HAP-1 (cell line): ENCODE measurements around the gene MUCL3.

Source experiments
- DNase-seq, 2 experiments: peaks; one replicate each; pipeline ENCODE4 v3.0.0-alpha.2; 2016 to 2020; ENCODE audit warnings: low spot score in 2 of 2
- H3K27me3 ChIP-seq: fragments of 250-450 bp; sonication (Bioruptor Pico); 2 replicates; pipeline ENCODE4 v1.5.1; 2020; ENCODE audit warnings: low read depth, mild to moderate bottlenecking, moderate library complexity
- H3K36me3 ChIP-seq: fragments of 250-450 bp; sonication (Bioruptor Pico); replicated peaks from 2 replicates; pipeline ENCODE4 v1.5.1; 2020; ENCODE audit warnings: mild to moderate bottlenecking
- H3K4me1 ChIP-seq: fragments of 250-450 bp; sonication (Bioruptor Pico); 2 replicates; pipeline ENCODE4 v1.5.1; 2020; ENCODE audit warnings: mild to moderate bottlenecking
- H3K4me3 ChIP-seq: fragments of 250-450 bp; sonication (Bioruptor Pico); 2 replicates; pipeline ENCODE4 v1.5.1; 2020; ENCODE audit warnings: mild to moderate bottlenecking, moderate library complexity
- H3K9me3 ChIP-seq: fragments of 250-450 bp; sonication (Bioruptor Pico); 2 replicates; pipeline ENCODE4 v1.5.1; 2020; ENCODE audit warnings: mild to moderate bottlenecking, moderate library complexity
- in situ Hi-C: fragments of 300-500 bp; cut with MboI; formaldehyde crosslinking; loops from 3 replicates; pipeline ENCODE4 v1.14.3; 2020; ENCODE audit warnings: low sequenced_read_pairs, inconsistent platforms, mixed read lengths

The MUCL3 gene

DNA sequence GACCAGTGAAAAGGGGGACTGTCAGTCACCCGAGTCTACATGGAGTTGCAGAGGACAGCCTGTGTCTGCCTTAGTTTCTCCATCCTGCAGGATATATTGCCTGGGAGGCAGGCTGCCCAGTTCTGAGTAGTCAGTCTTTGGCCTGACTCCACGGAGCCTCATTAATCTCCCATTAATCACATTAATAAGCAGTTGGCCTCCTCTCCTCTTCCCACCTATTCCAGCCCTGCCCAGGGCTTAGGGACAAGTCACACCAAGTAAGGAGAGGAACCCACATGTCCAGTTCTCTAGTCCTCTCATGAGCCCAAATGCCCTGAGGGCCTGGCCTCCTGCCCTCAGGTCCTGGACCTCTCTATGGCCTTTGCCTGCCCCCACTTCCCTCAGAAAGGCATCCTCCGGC lies 1.3 kb upstream of the MUCL3 start:
- Histone ChIP-seq H3K4me1 (peaks cover 7% of the 10 kb centered on the region), H3K27me3 (no peaks in the 10 kb centered on the region), H3K4me3 (no peak overlapping the region), H3K36me3 (no peaks in the 10 kb centered on the region), H3K9me3 (no peaks in the 10 kb centered on the region)
- in situ Hi-C loops, result no loop called here
- no peak for DNase-seq

DNA sequence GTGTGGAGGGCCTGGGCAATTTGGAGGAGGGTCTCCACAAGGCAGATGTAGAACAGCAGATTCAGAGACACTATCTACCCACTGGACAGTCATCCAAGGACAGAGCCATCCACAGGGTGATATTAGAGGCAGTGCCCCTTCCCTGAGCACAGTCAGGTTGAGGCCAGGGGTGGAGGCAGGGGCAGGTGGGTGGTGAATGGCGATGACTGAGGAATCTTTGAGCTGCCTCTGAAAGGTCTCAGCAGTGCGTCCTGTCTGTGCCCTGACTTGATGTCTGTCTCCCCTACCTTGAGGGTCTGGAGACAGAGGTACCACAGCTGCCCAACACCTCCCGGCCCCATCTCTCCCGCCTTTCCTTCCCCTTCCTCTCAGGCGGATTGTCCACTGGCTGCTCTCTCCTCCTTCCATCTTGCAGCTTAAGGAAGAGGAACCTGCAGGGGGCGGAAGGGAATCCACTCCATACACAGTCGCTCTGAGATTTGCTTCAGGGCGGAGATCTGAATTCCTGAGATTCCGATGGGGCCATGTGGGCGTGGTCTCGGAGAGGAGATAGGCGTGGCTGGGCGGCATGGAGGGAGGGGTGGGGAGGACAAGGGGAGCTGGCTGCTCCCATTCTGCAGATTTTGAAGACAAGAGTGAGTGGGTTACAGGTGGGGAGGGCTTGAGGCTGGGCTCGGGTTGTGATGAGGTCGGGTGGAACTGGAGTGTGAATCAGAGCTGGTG lies 1.7 kb downstream of the MUCL3 start:
- in situ Hi-C loops, result no loop called here

DNA sequence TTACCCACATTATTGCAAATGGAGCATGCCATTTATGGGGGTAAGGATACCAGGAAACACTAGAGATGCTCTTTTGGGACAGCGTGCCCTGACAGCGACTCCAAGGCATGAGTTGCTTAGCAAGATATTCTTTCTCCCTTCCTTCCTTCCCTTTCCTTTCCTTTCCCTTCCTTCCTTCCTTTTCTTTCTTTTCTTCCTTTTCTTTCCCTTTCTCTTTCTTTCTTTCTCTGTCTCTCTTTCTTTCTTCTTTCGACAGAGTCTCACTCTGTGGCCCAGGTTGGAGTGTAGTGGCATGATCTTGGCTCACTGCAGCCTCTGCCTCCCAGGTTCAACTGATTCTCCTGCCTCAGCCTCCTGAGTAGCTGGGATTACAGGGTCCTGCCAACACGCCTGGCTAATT lies 3.3 kb downstream of the MUCL3 start:
- in situ Hi-C loops, result no loop called here

More for the DNA sequence above, 1.7 kb downstream of the MUCL3 start:
- H3K27me3 ChIP-seq, result no peaks in the 10 kb centered on the region; the same call in 1 of the 2 replicates
- peak; percentile 92 to 96 for DNase-seq
- no peaks in the 10 kb centered on the region for H3K36me3 ChIP-seq
- peaks cover 7% of the 10 kb centered on the region for H3K4me1 ChIP-seq
- H3K4me3 ChIP-seq, result no peak overlapping the region
- H3K9me3 ChIP-seq, result no peaks in the 10 kb centered on the region

DNA sequence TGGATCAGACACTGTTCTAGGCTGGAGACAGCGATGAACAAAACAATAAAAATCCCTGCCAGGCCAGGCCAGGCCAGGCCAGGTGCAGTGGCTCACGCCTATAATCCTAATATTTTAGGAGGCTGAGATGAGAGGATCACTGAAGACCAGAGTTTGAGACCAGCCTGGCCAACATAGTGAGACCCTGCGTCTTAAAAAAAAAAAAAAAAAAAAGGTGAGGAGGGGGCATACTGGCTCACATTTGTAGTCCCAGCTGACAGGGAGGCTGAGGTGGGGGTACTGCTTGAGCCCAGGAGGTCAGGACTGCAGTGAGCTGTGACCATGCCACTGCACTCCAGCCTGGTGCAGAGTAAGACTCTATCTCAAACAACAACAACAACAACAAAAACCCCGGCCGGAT lies 4.5 kb downstream of the MUCL3 start:
- Histone ChIP-seq H3K4me1 (peaks cover 7% of the 10 kb centered on the region), H3K27me3 (no peaks in the 10 kb centered on the region; the same call in 1 of the 2 replicates), H3K9me3 (no peaks in the 10 kb centered on the region), H3K36me3 (no peaks in the 10 kb centered on the region), H3K4me3 (no peak overlapping the region)
- in situ Hi-C loops, result no loop called here
- DNase-seq, result no peak

More for the DNA sequence above, 3.3 kb downstream of the MUCL3 start:
- H3K4me3 ChIP-seq, result no peak overlapping the region
- no peaks in the 10 kb centered on the region for H3K9me3 ChIP-seq
- no peaks in the 10 kb centered on the region; the same call in 1 of the 2 replicates for H3K27me3 ChIP-seq
- no peaks in the 10 kb centered on the region for H3K36me3 ChIP-seq
- H3K4me1 ChIP-seq, result peaks cover 7% of the 10 kb centered on the region
- no peak for DNase-seq

DNA sequence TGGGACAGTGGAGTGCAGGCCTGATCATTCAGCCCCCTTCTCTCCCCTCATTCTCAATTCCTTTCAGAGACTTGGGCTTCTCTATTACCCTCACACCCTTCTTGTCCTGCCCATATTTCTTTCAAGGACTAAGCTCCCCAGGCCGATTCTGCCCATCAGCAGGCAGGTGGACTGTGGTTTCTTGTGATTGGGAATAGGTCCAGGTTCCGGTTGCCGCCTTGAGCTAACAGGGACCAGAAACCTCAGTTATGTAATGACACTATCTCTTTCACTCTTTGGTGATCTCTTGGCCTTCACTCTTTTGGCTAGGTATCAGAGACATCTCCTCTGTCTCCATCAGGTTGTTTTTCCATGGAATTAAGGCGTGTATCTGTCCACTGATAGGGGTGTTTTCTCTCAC lies 6.5 kb downstream of the MUCL3 start:
- no peak for DNase-seq
- Histone ChIP-seq H3K4me1 (peaks cover 6% of the 10 kb centered on the region), H3K27me3 (no peaks in the 10 kb centered on the region; the same call in 1 of the 2 replicates), H3K36me3 (no peaks in the 10 kb centered on the region), H3K4me3 (no peak overlapping the region), H3K9me3 (no peaks in the 10 kb centered on the region)
- in situ Hi-C loops, result no loop called here

DNA sequence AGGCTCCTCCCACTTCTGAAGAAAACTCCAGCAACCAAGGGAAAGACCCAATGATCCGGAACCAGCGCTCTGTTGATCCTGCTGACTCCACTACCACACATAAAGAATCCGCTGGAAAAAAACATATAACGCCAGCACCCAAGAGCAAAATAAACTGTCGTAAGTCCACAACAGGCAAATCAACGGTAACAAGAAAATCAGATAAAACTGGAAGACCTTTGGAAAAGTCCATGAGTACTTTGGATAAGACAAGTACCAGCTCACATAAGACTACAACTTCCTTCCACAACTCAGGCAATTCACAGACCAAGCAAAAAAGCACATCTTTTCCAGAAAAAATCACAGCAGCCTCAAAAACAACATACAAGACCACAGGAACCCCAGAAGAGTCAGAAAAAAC lies 8.0 kb downstream of the MUCL3 start:
- Histone ChIP-seq H3K4me3 (no peak overlapping the region), H3K4me1 (no peaks in the 10 kb centered on the region), H3K36me3 (no peaks in the 10 kb centered on the region), H3K9me3 (no peaks in the 10 kb centered on the region), H3K27me3 (no peaks in the 10 kb centered on the region; the same call in 1 of the 2 replicates)
- DNase-seq, result no peak
- in situ Hi-C loops, result no loop called here

DNA sequence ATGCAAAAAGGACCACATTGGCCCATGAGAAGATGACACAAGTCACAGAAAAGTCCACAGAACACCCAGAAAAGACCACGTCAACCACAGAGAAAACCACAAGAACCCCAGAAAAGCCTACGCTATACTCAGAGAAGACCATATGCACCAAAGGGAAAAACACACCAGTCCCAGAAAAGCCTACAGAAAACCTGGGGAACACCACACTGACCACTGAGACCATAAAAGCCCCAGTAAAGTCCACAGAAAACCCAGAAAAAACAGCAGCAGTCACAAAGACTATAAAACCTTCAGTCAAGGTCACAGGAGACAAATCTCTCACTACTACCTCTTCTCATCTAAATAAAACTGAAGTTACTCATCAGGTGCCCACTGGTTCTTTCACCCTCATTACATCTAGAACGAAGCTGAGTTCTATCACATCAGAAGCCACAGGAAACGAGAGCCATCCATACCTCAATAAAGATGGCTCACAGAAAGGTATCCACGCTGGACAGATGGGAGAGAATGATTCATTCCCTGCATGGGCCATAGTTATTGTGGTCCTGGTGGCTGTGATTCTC lies 11.2 kb downstream of the MUCL3 start:
- DNase-seq, result no peak
- in situ Hi-C loops, result no loop called here
- Histone ChIP-seq H3K27me3 (no peaks in the 10 kb centered on the region; the same call in 1 of the 2 replicates), H3K4me1 (peaks cover 9% of the 10 kb centered on the region), H3K4me3 (no peak overlapping the region), H3K36me3 (no peaks in the 10 kb centered on the region), H3K9me3 (no peaks in the 10 kb centered on the region)

DNA sequence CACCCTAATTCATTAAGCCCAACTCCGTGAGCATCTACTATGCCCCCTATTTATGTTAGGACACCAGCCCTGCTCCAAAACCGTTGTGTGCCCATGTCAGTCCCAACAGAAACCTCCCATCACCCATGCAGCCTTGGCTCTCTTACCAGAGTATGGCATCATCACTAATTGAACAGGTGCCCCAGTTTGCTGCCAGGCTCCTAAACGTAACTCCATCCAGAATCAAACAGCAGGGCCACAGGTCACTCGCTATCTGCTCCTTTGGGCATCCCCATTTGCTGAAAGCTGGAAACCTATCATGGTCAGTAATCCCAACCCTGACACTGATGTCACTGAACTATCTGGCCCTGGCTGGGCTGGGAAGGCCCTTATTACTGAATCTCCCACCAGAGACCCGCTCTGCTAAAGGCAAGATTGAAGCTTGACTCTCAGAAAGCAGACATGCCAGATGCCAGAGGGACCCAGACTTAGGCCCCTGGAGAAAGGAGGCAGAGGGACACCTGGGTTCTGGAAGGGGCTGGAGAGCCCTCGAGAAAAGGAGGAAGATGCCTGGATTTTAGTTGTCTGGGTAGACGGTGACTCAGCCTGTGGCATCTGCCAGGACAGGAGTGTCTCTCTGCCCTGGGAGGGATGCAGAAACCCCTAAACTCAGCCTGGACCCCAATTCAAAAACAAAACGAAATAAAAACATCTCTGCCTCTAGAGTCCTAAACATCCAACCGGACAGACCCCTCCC lies 14.0 kb downstream of the MUCL3 start:
- Histone ChIP-seq H3K9me3 (no peaks in the 10 kb centered on the region), H3K4me3 (peak overlapping the region; percentile 22), H3K36me3 (no peaks in the 10 kb centered on the region), H3K27me3 (0 out of 2 replicates have a peak, but pooled peaks cover 2% of the 10 kb centered on the region), H3K4me1 (peaks cover 9% of the 10 kb centered on the region)
- in situ Hi-C loops, result no loop called here
- DNase-seq, result no peak

DNA sequence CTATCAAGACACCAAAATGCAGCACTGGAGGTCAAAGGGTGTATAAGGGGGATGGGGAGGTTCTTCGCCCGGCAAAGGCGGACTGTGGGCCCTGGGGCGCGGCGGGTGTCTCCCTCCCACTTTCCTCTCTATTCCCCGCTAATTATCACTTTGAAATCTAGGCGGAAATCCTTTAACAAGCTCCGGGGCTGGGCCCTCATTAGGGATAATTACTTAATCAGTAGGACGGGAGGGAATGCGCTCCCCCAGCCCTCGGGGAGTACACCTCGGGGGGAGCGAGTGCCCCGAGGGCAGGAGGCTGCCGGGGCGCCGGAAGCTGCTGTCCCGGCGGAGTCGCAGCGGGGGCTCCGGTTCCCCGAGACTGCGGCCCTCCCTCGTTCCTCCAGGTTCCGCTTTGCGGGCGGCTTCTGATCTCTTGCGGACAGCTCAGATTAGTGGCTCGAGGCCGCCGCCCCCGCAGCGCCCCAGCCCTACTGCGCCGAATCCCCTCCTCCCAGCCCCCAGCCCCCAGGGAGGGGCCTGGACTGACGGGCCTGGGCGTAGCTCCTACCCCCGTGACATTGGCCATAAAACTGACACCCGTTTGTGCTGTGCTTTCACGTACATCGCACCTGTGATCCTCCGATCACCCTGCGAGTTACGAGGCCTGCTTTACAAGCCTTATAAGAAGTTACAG lies 14.7 kb downstream of the MUCL3 start:
- 0 out of 2 replicates have a peak, but pooled peaks cover 2% of the 10 kb centered on the region for H3K27me3 ChIP-seq
- H3K36me3 ChIP-seq, result no peaks in the 10 kb centered on the region
- in situ Hi-C loops, result no loop called here
- peak overlapping the region; percentile 22 for H3K4me3 ChIP-seq
- H3K4me1 ChIP-seq, result peaks cover 9% of the 10 kb centered on the region
- H3K9me3 ChIP-seq, result no peaks in the 10 kb centered on the region
- peak in 1 of 2 experiments; percentile 72 for DNase-seq

DNA sequence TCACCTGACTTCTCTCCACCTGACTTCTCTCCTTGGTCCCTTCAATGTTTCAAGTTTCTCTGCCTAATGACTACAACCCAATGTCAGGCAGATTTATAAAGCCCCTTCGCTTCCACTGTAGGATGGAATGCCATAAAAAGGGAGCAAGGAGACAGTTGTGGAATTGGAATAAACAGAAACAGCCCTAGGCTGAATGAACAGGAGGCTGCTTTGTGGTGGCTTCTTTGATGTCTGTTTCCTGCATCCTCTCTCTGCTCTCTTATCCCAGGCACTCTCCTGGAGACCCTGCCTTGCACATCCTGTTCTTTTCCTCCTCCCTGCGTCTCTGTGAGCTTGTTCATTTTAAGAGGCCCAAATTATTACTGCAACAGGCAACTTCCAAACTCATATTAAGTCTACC lies 16.9 kb downstream of the MUCL3 start:
- no peak for DNase-seq
- H3K4me3 ChIP-seq, result no peak overlapping the region
- H3K36me3 ChIP-seq, result no peaks in the 10 kb centered on the region
- no peaks in the 10 kb centered on the region for H3K9me3 ChIP-seq
- H3K27me3 ChIP-seq, result 0 out of 2 replicates have a peak, but pooled peaks cover 2% of the 10 kb centered on the region
- in situ Hi-C loops, result no loop called here
- peaks cover 9% of the 10 kb centered on the region for H3K4me1 ChIP-seq

DNA sequence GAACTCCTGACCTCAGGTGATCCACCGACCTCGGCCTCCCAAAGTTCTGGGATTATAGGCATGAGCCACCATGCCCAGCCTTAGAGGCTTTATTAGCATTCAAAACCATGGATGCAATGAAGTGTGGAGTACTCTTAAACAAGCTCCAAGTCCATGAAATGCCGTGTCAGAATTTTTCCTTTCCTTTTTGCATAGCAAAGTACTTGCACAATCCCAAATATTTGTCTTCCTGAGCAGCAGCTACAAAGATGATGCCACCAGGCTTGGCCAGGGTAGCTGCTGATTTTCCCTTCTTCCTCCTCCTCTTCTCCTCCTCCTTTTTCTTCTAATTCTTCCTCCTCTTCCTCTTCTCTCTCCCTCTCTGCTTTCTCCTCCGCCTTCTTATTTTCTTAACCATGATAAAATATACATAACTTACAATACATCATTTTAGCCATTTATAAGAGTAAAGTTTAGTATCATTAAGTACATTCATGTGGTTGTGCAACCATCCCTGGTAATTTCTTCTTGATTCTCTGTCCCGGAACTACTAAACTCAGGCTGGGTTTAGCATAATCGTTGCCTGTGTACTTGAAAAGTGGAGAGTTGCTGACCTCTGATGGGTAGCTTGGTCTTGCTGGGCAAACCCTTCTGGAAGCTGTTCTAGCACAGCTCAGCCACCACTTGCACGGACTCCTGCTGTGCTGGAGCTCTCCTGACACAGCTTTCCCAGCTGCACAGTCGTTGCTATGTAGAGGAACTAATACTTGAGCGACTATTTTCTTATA lies 20.3 kb downstream of the MUCL3 start:
- Histone ChIP-seq H3K4me3 (no peak overlapping the region), H3K9me3 (no peaks in the 10 kb centered on the region), H3K4me1 (peaks cover under 1% of the 10 kb centered on the region; the same call in 1 of the 2 replicates), H3K27me3 (0 out of 2 replicates have a peak, but pooled peaks cover 2% of the 10 kb centered on the region), H3K36me3 (no peaks in the 10 kb centered on the region)
- in situ Hi-C loops, result no loop called here
- no peak for DNase-seq

DNA sequence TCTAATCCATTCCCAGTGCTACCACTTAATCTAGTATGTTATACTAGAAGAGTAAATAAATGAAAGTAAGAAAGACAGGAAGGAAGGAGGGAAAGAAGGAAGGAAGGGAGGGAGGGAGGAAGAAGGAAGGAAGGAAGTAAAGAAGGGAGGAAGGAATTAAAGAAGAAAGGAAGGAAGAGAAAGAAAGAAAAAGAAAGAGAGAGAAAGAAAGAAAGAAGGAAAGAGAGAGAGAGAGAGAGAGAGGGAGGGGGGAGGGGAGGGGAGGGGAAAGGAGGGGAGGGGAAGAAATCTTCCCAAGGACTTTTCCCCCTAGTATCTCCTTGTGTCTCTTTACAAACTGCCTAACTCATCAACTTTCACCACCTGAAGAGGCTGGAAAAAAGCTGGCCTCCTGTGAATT lies 21.9 kb downstream of the MUCL3 start:
- no peak overlapping the region for H3K4me3 ChIP-seq
- in situ Hi-C loops, result no loop called here
- H3K36me3 ChIP-seq, result no peaks in the 10 kb centered on the region
- no peak for DNase-seq
- H3K9me3 ChIP-seq, result no peaks in the 10 kb centered on the region
- no peaks in the 10 kb centered on the region for H3K4me1 ChIP-seq
- H3K27me3 ChIP-seq, result 0 out of 2 replicates have a peak, but pooled peaks cover 2% of the 10 kb centered on the region

DNA sequence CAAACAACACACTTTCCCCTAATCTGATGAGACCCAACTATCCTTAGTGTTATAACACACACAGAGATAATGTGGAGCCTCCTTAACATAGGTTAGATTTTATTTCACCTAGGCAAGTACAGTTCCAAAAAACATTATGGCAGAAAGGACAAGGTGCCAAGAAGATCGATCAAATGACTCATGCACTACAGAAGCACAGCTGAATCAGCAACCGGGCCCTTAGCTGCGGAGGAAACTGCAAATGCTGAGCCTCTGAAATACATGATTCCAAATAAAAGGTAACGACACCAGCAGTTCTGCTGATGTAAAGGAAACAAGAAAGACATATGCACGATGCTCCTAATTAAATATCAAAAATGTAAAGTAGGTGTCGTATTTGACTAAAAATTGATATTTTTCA lies 22.9 kb downstream of the MUCL3 start:
- Histone ChIP-seq H3K27me3 (0 out of 2 replicates have a peak, but pooled peaks cover 2% of the 10 kb centered on the region), H3K9me3 (no peaks in the 10 kb centered on the region), H3K4me3 (no peak overlapping the region), H3K4me1 (no peaks in the 10 kb centered on the region), H3K36me3 (no peaks in the 10 kb centered on the region)
- in situ Hi-C loops, result no loop called here
- DNase-seq, result no peak
